Lower leg skin (tissue), 3 donors: ENCODE data around the gene UTRN.

Source experiments
- CTCF ChIP-seq, 3 donors: fragments of 450-650 bp; IDR thresholded peaks; one replicate each; pipeline ENCODE4 v1.5.1; 2016; ENCODE audit warnings: antibody characterized with exemption in 3 of 3, mild to moderate bottlenecking in 3 of 3, moderate library complexity in 2 of 3
- POLR2A ChIP-seq, 2 donors: fragments of 450-650 bp; IDR thresholded peaks; one replicate each; pipeline ENCODE4 v1.6.1; 2016 to 2017; ENCODE audit warnings: antibody characterized with exemption in 2 of 2, mild to moderate bottlenecking in 1 of 2, moderate library complexity in 1 of 2

- no peak for TF ChIP-seq CTCF (IDR thresholded peaks at IDR 0.05)
- TF ChIP-seq POLR2A (IDR thresholded peaks at IDR 0.05) = no peak
Measured at GRCh38 chr6:144292372-144292771, 7.2 kb downstream of the UTRN start.
